Medulla oblongata (tissue), 1 donor: ENCODE data around the gene KIAA0930.

Experiments used
- DNase-seq: peaks from one replicate; pipeline ENCODE4 v3.0.0-alpha.2; 2015; ENCODE audit errors: extremely low spot score

The KIAA0930 gene

DNA sequence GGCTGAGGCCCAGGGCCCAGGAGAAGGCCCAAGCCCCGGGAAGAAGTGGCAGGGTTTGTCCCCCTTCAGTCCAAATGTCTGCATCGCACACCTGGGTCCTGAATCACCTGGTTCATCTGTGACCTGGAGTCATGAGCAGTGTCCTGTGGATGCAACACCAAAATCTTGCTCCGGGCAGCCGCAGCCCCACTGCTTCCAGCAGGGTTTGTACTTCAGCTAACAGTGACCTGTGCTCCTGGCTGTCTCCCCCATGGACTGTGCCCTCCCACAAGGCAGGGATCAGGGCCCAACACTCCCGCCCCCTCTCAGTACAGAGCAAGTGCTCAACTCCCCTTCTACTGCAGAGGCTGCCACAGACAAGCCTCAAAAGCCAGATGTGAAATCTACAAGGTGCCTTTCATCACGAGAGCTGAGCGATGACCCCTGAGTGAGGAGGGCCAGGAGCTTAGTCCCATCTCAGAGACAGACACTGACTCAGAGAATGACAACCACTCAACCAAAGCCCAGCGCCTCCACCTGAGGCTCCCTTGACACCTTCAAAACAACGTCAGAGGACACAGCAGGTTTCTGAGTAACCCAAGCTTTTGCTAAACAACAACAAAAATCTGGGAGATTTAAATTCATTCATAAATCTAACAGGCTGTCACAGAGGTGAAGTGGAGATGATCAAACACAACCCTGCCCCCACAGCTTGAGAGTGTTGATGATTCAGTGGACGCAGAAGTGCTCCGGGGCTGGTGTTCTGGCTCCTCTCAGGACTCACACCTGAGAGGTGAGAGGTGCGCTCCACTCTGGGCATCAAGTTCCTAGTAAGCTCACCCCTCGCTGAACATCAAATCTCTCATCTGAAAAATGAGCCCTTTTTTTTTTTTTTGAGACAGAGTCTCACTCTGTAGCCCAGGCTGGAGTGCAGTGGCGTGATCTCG, 3.4 kb downstream of the KIAA0930 start:
- DNase-seq: no peak

DNA sequence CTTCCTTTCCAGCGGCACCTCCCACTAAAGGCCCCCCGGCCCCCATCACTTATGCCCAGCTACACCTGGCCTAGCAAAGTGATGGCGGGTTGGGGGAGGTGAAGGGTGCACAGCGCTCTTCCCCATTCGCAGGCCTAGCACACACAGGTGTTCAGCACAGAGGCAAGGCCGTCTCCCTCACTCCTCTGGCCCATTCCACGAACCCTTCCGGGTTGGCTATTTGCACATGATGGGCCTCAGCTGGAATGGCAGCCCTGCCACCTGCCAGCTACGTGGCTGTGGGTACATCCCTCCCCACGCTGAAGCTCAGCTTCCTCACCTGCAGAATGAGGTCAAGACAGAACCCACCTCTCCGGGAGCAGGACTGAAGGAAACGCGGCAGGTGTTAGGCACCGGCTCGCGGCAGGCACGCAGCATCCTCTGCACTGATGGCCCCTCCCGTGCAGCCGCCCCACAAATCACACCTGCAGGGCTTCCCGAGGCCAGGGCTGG, 4.8 kb downstream of the KIAA0930 start:
- DNase-seq: no peak

DNA sequence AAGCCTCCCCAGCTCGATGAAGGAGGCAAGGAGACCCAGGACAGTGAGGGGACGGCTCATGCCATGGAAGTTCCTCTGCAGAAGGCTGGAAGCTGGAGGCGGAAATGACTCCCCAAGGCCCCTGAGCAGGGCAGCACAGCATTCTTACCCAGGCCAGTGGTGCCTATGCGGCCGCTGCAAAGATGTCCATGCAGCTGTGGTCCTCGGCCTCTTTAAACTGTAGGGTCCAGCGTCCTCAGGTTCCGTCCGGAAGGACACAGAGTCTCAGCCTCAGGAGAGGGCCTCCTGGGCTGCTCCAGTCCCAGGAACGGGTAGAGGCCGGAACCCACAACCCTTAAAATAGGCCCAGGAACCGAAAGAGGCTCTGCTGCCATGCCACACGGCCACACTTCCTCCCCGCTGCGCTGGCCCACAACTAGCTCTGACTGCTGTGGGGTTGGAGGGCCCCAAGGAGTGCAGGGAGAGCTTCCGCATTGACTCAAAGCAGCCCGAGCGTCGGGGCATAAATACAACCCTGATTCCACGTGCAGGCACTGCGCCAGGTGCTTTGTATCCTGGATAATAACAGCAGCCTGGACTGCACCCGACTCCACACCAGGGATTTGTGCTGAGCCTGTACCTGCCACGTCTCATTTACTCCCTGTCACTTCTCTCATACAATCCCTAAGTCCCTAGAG, 5.5 kb downstream of the KIAA0930 start:
- DNase-seq: peak; percentile 79

DNA sequence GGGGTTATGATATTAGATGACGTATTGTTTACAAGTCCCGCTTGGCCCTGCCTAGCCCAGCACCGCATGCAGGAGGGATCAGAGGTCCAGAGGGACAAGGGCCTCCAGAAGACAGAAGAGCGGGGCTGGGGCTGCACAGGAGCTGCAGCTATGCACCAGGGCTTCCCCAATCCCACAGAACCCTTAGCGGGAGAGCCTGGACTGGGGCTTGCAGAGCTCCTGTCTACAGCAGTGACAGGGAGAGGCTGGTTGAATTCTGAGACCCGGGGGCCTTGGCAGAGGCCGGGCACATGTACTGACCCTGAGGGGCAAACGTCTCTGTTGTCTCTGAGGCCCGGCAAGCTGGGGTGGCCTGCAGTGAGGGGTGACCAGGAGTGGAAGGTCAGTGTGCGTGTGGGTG, 6.9 kb downstream of the KIAA0930 start:
- no peak for DNase-seq

GRCh38 chr22:45233386-45233785, 7.3 kb downstream of the KIAA0930 start:
- DNase-seq: no peak

DNA sequence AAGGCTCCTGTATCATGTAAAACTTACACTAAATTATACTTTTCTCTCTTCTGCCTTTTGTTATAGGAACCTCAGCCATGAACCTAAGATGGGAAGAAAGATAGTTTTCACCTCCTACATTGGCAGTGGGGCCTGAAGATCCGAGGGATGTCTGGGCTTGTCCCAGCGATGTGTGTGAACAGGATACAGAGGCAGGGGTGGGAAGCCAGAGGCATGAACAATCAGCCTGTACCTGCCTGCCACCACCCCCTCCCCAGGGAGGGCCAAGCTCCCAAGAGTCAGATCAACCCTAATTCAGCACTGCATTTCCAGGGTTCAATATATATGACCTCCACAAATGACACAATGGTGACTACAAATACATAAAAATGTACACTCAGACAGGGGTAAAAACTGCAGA, 9.4 kb downstream of the KIAA0930 start:
- no peak for DNase-seq

- peak; percentile 51 for DNase-seq
Observed at GRCh38 chr22:45230026-45230721, 10.5 kb downstream of the KIAA0930 start.

DNA sequence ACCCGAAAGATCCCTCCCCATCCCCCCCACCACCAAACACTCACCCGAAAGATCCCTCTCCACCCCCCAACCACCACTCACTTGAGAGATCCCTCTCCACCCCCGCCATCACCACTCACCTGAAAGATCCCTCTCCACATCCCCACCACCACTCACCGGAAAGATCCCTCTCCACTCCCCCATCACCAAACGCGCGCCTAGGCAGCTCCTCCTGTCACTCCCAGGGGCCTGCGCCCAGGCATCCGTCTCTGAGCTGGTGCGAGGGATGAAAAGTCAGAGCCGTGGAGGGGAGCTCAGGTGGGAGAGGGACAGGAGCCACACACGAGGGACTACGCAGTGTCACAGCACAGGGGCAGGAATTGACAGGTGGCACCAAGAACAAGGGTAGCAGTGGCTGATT, 11.5 kb downstream of the KIAA0930 start:
- DNase-seq: no peak

GRCh38 chr22:45228401-45228754, 12.3 kb downstream of the KIAA0930 start:
- no peak for DNase-seq

DNA sequence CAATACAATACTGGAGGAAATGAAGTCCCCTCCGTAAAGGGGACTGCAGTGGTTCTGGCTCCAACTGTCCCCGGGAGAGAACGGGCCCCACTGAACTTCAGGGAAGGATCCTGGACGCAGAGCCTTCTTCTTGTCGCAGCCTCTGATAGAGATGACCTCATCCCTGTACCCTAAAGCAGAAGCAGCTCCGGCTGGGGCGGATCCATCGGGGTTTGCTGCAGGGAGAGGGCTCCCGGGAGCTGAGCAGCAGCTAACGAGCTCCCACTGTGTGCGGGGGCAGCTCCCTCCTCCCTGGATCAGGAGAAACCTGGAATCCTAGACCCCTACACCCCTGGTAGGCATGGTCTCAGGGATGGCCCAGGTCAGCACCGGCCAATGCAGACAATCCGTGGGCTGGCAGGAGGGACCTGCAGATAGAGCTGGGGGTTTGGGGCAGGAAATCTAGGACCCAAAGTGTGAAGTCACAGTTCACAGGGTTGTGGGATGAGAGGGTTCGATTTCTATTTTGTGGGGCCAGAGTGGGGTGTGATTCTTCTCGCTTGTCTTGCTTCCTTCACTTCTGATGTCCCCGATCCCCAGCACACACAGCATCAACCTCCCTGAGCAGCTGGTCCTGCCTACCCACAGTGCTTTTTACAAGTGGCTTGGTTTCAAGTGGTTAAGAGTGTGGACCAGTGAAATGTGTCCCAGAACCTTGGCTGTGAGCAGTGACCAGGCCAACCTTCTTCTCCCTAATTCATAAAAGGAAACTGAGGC, 12.9 kb downstream of the KIAA0930 start:
- peak; percentile 54 for DNase-seq

GRCh38 chr22:45226503-45227186, 14.0 kb downstream of the KIAA0930 start:
- peak; percentile 66 for DNase-seq

DNA sequence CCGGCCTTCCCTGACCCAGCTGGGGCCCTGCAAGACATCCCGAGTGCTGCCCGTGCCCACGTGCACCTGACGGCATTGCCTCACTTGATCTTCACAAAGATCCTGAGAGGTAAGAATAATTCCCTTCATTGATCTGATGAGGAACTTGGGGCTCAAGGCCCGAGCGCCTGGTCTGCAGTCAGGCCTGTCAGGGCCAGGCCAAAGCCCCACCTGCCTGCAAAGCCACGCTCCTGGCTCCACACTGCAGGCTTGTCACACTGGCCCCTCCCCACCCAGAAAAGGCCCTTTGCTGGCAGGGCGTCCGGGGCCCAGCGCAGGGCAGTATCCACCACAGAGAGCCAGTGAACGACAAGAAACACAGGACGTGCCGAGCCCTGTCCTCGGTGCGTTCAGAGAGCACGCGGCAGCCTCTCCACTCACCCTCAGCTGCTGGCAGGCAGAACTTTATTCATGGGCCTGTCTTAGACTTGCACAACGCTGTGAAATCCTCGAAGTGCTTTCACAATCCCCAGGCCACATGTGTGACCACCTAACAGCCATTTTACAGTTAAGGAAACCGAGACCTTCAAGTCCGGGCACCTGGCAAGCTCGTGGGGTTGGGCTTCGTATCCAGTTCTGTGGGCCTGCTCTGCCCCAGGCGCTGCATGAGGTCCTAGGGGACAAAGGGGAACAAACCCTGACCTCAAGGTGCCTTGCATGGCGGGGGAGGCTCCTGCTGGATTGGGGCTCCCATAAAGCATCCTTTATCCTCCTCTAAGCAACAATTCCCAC, 14.8 kb downstream of the KIAA0930 start:
- peak; percentile 61 for DNase-seq

DNA sequence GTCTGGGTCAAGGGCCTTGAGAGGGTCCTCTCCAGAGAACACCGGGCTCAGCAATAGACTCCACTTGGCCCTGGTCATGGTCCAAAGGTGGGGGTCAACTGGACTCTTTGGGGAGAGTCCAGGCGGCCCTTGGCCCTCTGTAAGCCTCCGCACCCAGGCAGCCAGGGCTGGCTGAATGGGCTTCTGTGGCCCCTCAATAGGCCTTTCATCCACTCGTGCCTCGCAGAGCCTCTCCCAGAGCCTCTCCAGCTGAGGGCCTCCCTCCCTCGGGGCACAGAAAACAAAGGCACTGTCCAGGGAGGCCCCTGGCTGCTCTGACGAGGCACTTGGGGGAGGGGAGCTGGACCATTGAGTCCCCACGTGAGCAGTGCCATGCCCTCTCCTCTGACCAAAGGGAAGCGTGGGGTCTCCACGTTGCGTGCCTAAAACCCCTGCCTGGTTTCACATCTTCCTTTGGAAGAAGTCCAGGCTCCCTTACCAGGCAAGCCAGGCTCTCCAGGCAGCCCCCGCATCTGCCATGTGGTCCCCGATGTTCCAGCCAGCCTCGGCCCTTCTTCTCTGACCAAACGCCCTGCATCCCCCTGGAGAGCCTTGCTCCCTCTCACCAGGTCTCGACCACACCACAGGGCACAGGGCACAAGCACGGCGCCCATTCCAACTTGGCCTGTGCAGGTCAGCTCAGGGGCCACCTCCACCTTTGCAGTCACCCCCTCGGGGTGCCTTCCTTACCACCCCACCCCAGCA, 15.5 kb downstream of the KIAA0930 start:
- peak; percentile 97 for DNase-seq

DNA sequence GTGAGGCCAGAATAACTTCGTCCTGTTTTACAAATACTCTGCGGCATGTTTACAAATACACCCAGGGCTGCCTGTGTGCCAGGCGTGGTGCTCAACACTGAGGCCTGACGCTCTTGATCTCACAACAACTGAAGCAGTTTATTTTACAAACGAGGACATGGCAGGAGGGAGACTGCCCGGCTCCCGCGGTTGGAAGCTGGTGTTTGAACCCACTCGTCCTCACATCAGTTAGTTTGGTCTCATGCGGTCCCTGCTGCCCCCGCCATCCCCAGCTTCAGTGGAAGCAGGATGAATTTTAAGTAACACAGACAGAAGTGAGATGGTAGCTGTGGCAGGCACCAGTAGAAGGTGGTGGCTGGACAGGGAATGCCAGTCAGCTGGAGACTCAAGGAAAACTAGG, 16.4 kb downstream of the KIAA0930 start:
- DNase-seq: peak; percentile 48

GRCh38 chr22:45223304-45224117, 17.2 kb downstream of the KIAA0930 start:
- no peak for DNase-seq

DNA sequence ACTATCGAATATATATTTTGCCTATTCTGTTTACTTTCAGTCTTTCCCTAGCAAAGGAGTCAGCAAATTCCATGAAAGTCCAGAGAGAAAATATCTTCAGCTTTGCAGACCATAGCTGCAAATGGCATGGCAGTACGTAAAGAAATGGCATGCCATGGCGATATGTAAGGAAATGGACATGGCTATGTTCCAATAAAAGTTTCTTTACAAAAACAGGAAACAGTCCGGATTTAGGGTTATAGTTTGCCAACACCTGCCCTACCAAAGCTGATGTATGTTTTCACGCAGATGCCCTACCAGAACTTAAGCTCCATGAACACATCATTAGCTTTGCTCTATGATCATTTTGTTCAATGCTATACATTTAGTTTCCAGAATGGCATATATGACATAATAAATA, 19.5 kb downstream of the KIAA0930 start:
- DNase-seq: no peak

DNA sequence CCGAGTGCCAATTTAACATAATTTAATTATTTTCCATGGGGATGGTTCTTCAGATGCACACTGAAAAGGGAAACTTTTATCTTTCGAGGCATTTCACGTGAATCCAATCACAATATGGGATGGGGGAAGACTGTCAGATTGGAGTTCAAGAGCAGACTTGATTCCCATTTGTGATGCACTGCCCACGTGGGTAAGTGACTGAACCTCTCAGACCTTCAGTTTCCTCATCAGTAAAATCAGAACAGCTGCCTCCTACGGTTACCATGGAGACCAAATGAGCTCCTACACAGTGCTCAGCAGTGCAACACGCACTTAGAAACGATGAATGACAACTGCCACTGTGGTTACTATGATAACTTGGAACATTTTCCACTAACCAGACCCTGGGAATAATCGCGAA, 21.7 kb downstream of the KIAA0930 start:
- no peak for DNase-seq

- no peak for DNase-seq
Observed at GRCh38 chr22:45217806-45218205, 22.9 kb downstream of the KIAA0930 start.

- DNase-seq: no peak
Observed at GRCh38 chr22:45217345-45217744, 23.3 kb downstream of the KIAA0930 start.
